Measurements from ENCODE around the gene LOXL1.
"Not testable (repeated sequence)": the region's sequence is repeated elsewhere in the genome, so short reads cannot be mapped to it uniquely, and the experiment has no call there.

The LOXL1 gene

DNA sequence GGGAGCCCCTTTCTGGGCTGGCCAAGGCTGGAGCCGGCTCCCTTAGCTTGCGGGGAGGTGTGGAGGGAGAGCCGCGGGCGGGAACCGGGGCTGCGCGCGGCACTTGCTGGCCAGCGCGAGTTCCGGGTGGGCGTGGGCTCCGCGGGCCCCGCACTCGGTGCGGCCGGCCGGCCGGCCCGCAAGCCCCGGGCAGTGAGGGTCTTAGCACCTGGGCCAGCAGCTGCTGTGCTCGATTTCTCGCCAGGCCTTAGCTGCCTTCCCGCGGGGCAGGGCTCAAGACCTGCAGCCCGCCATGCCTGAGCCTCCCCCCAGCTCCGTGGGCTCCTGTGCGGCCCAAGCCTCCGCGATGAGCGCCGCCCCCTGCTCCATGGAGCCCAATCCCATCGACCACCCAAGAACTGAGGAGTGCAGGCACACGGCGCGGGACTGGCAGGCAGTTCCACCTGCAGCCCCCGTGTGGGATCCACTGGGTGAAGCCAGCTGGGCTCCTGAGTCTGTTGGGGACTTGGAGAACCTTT, 47.5 kb downstream of the LOXL1 start:
- not testable (repeated sequence) for H3K56ac ChIP-seq (ENCODE audit: low read length); H2BK15ac ChIP-seq (replicated peaks; ENCODE audit: low read depth); H4K5ac ChIP-seq (ENCODE audit: low read length); H3K9ac ChIP-seq (ENCODE audit: low read length); H3K27ac ChIP-seq (ENCODE audit: low read depth, low read length); H3K27me3 ChIP-seq (ENCODE audit: insufficient read depth, low read length, poor library complexity); H3K4me3 ChIP-seq (ENCODE audit: low read length); H3K23ac ChIP-seq (ENCODE audit: low read length); DNase-seq; H3K4me1 ChIP-seq (ENCODE audit: control insufficient read depth, low read depth, low read length); H2BK120ac ChIP-seq (ENCODE audit: low read depth, low read length); H3K4ac ChIP-seq (ENCODE audit: low read depth, low read length); H2AK5ac ChIP-seq (ENCODE audit: low read length); H3K4me2 ChIP-seq (ENCODE audit: low read length); H3K79me2 ChIP-seq (ENCODE audit: control insufficient read depth, insufficient read depth, low read length); H3K79me1 ChIP-seq (ENCODE audit: low read length); H4K8ac ChIP-seq (ENCODE audit: low read depth, low read length); H3K36me3 ChIP-seq (ENCODE audit: control insufficient read depth, insufficient read depth, low read length); H2BK5ac ChIP-seq (ENCODE audit: low read length); H3K18ac ChIP-seq (ENCODE audit: low read length)
- WGBS (ENCODE audit: extremely low coverage, insufficient coverage, low lambda C conversion rate) = no CpG with 5 or more reads among the region's 39 CpGs

DNA sequence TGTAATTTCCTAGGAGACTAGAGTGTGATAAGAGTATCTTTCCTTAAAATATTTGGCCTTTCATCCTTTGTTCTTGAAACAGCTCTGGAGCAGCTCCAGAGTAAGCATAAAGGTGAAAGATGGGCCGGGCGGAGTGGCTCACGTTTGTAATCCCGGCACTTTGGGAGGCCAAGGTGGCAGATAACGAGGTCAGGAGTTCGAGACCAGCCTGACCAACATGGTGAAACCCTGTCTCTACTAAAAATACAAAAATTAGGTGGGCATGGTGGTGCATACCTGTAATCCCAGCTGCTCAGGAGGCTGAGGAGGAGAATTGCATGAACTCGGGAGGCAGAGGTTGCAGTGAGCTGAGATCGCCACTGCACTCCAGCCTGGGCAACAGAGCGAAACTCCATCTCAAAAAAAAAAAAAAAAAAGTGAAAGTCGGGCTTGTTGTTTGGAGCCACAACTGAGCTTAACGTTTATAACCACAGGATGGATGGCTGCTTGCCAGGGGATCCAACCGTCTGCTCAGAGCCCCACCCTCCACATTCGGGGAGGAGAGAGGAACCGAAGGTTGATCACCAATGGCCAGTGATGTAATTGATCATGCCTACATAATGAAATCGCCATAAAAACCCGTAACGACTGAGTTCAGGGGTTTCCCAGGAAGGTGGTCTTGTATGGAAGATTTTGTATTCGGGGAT, 49.3 kb downstream of the LOXL1 start:
- H2AK5ac ChIP-seq (ENCODE audit: low read length); DNase-seq: not testable (repeated sequence)
- no CpG with 5 or more reads among the region's 18 CpGs for WGBS (ENCODE audit: extremely low coverage, insufficient coverage, low lambda C conversion rate)

DNA sequence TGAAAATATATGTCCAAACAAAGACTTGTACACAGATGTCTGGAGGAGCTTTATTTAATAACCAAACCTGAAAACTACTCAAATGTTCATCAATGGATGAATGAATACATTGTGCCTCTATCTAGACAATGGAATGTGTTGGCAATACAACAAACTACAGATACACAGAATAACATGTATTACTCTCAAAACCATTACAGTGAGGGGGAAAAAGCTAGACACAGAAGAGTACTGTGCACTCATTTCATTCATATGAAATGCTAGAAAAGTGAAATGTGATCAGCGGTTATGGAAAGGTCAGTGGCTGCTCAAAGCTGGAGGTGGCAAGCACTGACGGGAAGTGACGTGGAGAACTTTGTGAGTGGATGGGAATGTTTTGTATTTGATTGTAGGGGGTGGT, 52.6 kb downstream of the LOXL1 start:
- Histone ChIP-seq H2AK5ac (ENCODE audit: low read length) (no peak overlapping the region), H3K79me1 (ENCODE audit: low read length) (no peaks in the 10 kb centered on the region), H3K27me3 (ENCODE audit: insufficient read depth, low read length, poor library complexity) (no peaks in the 10 kb centered on the region), H4K8ac (ENCODE audit: low read depth, low read length) (no peak overlapping the region), H3K56ac (ENCODE audit: low read length) (no peak overlapping the region), H3K4me2 (ENCODE audit: low read length) (no peak overlapping the region), H3K79me2 (ENCODE audit: control insufficient read depth, insufficient read depth, low read length) (no peaks in the 10 kb centered on the region), H2BK5ac (ENCODE audit: low read length) (no peak overlapping the region), H3K27ac (ENCODE audit: low read depth, low read length) (no peak overlapping the region), H3K4ac (ENCODE audit: low read depth, low read length) (no peak overlapping the region), H3K23ac (ENCODE audit: low read length) (no peak overlapping the region), H3K36me3 (ENCODE audit: control insufficient read depth, insufficient read depth, low read length) (no peaks in the 10 kb centered on the region), H3K9ac (ENCODE audit: low read length) (no peak overlapping the region), H2BK120ac (ENCODE audit: low read depth, low read length) (no peak overlapping the region), H4K5ac (ENCODE audit: low read length) (no peak overlapping the region), H2BK15ac (replicated peaks; ENCODE audit: low read depth) (no peak overlapping the region), H3K18ac (ENCODE audit: low read length) (no peak overlapping the region), H3K4me1 (ENCODE audit: control insufficient read depth, low read depth, low read length) (no peaks in the 10 kb centered on the region), H3K4me3 (ENCODE audit: low read length) (no peak overlapping the region)
- no CpG with 5 or more reads among the region's 3 CpGs for WGBS (ENCODE audit: extremely low coverage, insufficient coverage, low lambda C conversion rate)
- no peak for DNase-seq

More for the DNA sequence above, 49.3 kb downstream of the LOXL1 start:
- not testable (repeated sequence) for H4K8ac ChIP-seq (ENCODE audit: low read depth, low read length); H2BK120ac ChIP-seq (ENCODE audit: low read depth, low read length); H3K27ac ChIP-seq (ENCODE audit: low read depth, low read length); H3K4me3 ChIP-seq (ENCODE audit: low read length); H3K4ac ChIP-seq (ENCODE audit: low read depth, low read length); H3K4me1 ChIP-seq (ENCODE audit: control insufficient read depth, low read depth, low read length); H3K18ac ChIP-seq (ENCODE audit: low read length); H3K27me3 ChIP-seq (ENCODE audit: insufficient read depth, low read length, poor library complexity); H3K4me2 ChIP-seq (ENCODE audit: low read length); H3K36me3 ChIP-seq (ENCODE audit: control insufficient read depth, insufficient read depth, low read length); H4K5ac ChIP-seq (ENCODE audit: low read length); H3K79me2 ChIP-seq (ENCODE audit: control insufficient read depth, insufficient read depth, low read length); H2BK5ac ChIP-seq (ENCODE audit: low read length); H2BK15ac ChIP-seq (replicated peaks; ENCODE audit: low read depth); H3K9ac ChIP-seq (ENCODE audit: low read length); H3K79me1 ChIP-seq (ENCODE audit: low read length); H3K23ac ChIP-seq (ENCODE audit: low read length); H3K56ac ChIP-seq (ENCODE audit: low read length)

DNA sequence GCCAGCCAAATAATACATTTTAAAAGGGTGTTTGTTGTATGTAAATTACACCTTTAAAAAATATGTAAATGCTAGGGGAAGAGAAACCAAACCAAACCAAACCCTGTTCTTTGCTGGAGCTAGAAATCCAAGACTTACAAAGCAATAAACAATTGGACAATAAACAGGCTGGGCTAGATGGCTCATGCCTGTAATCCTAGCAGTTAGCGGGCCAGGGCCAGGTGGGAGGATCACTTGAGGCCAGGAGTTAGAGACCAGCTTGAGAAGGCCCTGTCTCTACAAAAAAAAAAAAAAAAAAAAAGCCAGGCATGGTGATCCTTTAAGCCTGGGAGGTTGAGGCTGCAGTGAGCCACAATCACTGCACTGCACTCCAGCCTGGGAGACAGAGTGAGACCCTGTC, 53.4 kb downstream of the LOXL1 start:
- Histone ChIP-seq H3K4me2 (ENCODE audit: low read length) (no peak overlapping the region), H3K27ac (ENCODE audit: low read depth, low read length) (no peak overlapping the region)

DNA sequence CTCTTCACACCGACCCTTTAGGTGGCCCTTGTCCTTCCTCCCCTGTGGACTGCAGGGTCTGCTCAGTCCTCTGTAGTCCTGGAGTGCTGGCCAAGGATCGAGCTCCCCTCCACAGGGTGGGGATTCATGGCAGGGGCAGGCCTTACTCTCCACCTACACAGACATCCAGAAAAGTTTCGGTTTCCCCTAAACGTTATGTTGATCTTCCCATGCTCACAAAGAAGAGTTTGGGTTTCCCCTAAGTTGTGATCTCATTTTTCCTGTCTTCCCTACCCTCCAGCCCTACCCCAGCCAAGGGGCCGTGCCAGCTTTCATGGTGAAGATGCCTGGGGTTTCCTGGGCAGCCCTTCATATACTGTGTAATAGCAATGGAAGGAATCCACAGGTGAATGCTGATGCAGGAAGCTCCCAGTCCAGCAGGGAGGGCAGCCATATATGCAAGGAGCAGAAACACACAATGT, 55.5 kb downstream of the LOXL1 start:
- DNase-seq = no peak
- Histone ChIP-seq H4K8ac (ENCODE audit: low read depth, low read length) (no peak overlapping the region), H3K9ac (ENCODE audit: low read length) (no peak overlapping the region), H2AK5ac (ENCODE audit: low read length) (no peak overlapping the region), H3K4me2 (ENCODE audit: low read length) (no peak overlapping the region), H3K4ac (ENCODE audit: low read depth, low read length) (no peak overlapping the region), H3K56ac (ENCODE audit: low read length) (no peak overlapping the region), H3K27me3 (ENCODE audit: insufficient read depth, low read length, poor library complexity) (no peaks in the 10 kb centered on the region), H3K23ac (ENCODE audit: low read length) (no peak overlapping the region), H3K4me1 (ENCODE audit: control insufficient read depth, low read depth, low read length) (no peaks in the 10 kb centered on the region), H4K5ac (ENCODE audit: low read length) (no peak overlapping the region), H2BK5ac (ENCODE audit: low read length) (no peak overlapping the region), H3K27ac (ENCODE audit: low read depth, low read length) (no peak overlapping the region), H2BK120ac (ENCODE audit: low read depth, low read length) (no peak overlapping the region), H3K79me2 (ENCODE audit: control insufficient read depth, insufficient read depth, low read length) (no peaks in the 10 kb centered on the region), H3K18ac (ENCODE audit: low read length) (no peak overlapping the region), H3K4me3 (ENCODE audit: low read length) (no peak overlapping the region), H2BK15ac (replicated peaks; ENCODE audit: low read depth) (no peak overlapping the region), H3K79me1 (ENCODE audit: low read length) (no peaks in the 10 kb centered on the region), H3K36me3 (ENCODE audit: control insufficient read depth, insufficient read depth, low read length) (no peaks in the 10 kb centered on the region)
- no CpG with 5 or more reads among the region's 5 CpGs for WGBS (ENCODE audit: extremely low coverage, insufficient coverage, low lambda C conversion rate)

More for the DNA sequence above, 53.4 kb downstream of the LOXL1 start:
- Histone ChIP-seq H3K27me3 (ENCODE audit: insufficient read depth, low read length, poor library complexity) (no peaks in the 10 kb centered on the region), H3K79me2 (ENCODE audit: control insufficient read depth, insufficient read depth, low read length) (no peaks in the 10 kb centered on the region), H3K79me1 (ENCODE audit: low read length) (no peaks in the 10 kb centered on the region), H2BK5ac (ENCODE audit: low read length) (no peak overlapping the region), H3K4me1 (ENCODE audit: control insufficient read depth, low read depth, low read length) (no peaks in the 10 kb centered on the region), H2BK15ac (replicated peaks; ENCODE audit: low read depth) (no peak overlapping the region), H3K36me3 (ENCODE audit: control insufficient read depth, insufficient read depth, low read length) (no peaks in the 10 kb centered on the region), H4K5ac (ENCODE audit: low read length) (no peak overlapping the region), H3K4me3 (ENCODE audit: low read length) (no peak overlapping the region), H3K23ac (ENCODE audit: low read length) (no peak overlapping the region), H2BK120ac (ENCODE audit: low read depth, low read length) (no peak overlapping the region), H3K9ac (ENCODE audit: low read length) (no peak overlapping the region), H3K4ac (ENCODE audit: low read depth, low read length) (no peak overlapping the region), H4K8ac (ENCODE audit: low read depth, low read length) (no peak overlapping the region), H2AK5ac (ENCODE audit: low read length) (no peak overlapping the region), H3K18ac (ENCODE audit: low read length) (no peak overlapping the region), H3K56ac (ENCODE audit: low read length) (no peak overlapping the region)
- no CpG with 5 or more reads among the region's 1 CpG for WGBS (ENCODE audit: extremely low coverage, insufficient coverage, low lambda C conversion rate)
- no peak for DNase-seq

Data from mesendoderm (in vitro differentiated cells).